Panc1 (cell line): Measurements from ENCODE around the gene DEAF1. TPM values are rescaled to one million over a fixed set of nuclear protein-coding genes. Genes with fewer than 3 reads are reported as not detected.

ENCODE experiments used
- ATAC-seq: fragments of 200-7000 bp; cut with Tn5 transposase; 2 replicates; pipeline ENCODE4 v1.9.1; 2020; ENCODE audit warnings: mild to moderate bottlenecking, moderate library complexity
- BruUV-seq: library from RNA; stranded (reverse); fragments of 400-500 nt; replicated peaks from 2 replicates; lab custom pipeline; 2021; lab: Mats Ljungman, UMichigan
- CTCF ChIA-PET: fragments of 300-600 bp; sonication (Branson Sonifier 250); formaldehyde crosslinking; loops from one replicate; lab custom pipeline; 2022; ENCODE audit warnings: antibody characterized with exemption; lab: Charles Lee
- POLR2A ChIA-PET: fragments of 300-600 bp; sonication (Branson Sonifier 250); formaldehyde crosslinking; loops from one replicate; lab custom pipeline; 2022; ENCODE audit warnings: antibody characterized with exemption; lab: Charles Lee
- DNase-seq: peaks from one replicate; pipeline ENCODE4 v3.0.0-alpha.2; 2010; ENCODE audit warnings: low read depth, low spot score
- H3K27ac ChIP-seq: 2 replicates; pipeline ENCODE4 v1.5.1; 2011; ENCODE audit warnings: mild to moderate bottlenecking, low read length, inconsistent platforms
- H3K27me3 ChIP-seq: fragments of 200-500 bp; sonication (Bioruptor generic); 2 replicates; pipeline ENCODE4 v1.6.0; 2014; ENCODE audit warnings: low read length, inconsistent platforms; ENCODE audit not compliant: control insufficient read depth, insufficient read depth
- H3K36me3 ChIP-seq: fragments of 200-500 bp; sonication (Bioruptor generic); 2 replicates; pipeline ENCODE4 v1.5.1; 2014; ENCODE audit warnings: inconsistent platforms, mild to moderate bottlenecking, low read length, moderate library complexity; ENCODE audit not compliant: control insufficient read depth, insufficient read depth
- H3K4me1 ChIP-seq: 2 replicates; pipeline ENCODE4 v1.5.1; 2011; ENCODE audit warnings: inconsistent platforms, mild to moderate bottlenecking, low read length, moderate library complexity; ENCODE audit not compliant: control insufficient read depth, insufficient read depth
- H3K4me3 ChIP-seq, 2 experiments: 2 replicates each; pipeline ENCODE4 v1.5.1; 2011 to 2012; ENCODE audit warnings: low read depth in 2 of 2, low read length in 2 of 2, mild to moderate bottlenecking in 2 of 2, inconsistent platforms in 1 of 2, moderate library complexity in 1 of 2
- H3K9me3 ChIP-seq: fragments of 200-500 bp; sonication (Bioruptor generic); 2 replicates; pipeline ENCODE4 v1.5.1; 2014; ENCODE audit warnings: low read depth, mild to moderate bottlenecking, inconsistent platforms, low read length, moderate library complexity; ENCODE audit not compliant: control insufficient read depth, insufficient read depth
- CTCF ChIP-seq: fragments of 450-650 bp; IDR thresholded peaks from 2 replicates; pipeline ENCODE4 v1.5.1; 2017; ENCODE audit warnings: mild to moderate bottlenecking
- POLR2AphosphoS5 ChIP-seq: IDR thresholded peaks from 2 replicates; pipeline ENCODE4 v1.6.1; 2012; ENCODE audit warnings: mild to moderate bottlenecking, low read depth, low read length, moderate library complexity
- REST ChIP-seq, 2 experiments: IDR thresholded peaks; 2 replicates each; pipeline ENCODE4 v1.6.1; 2011 to 2012; ENCODE audit warnings: low read depth in 2 of 2, control low read depth in 1 of 2, low read length in 1 of 2, mild to moderate bottlenecking in 1 of 2, moderate library complexity in 1 of 2; ENCODE audit not compliant: insufficient read depth in 1 of 2
- SIN3A ChIP-seq: IDR thresholded peaks from 2 replicates; pipeline ENCODE4 v1.6.1; 2012; ENCODE audit warnings: low read depth, mild to moderate bottlenecking, low read length, moderate library complexity, borderline replicate concordance; ENCODE audit not compliant: insufficient read depth
- TCF7L2 ChIP-seq: IDR thresholded peaks from 2 replicates; pipeline ENCODE4 v1.6.1; 2011; ENCODE audit warnings: mild to moderate bottlenecking, low read depth, low read length, inconsistent platforms
- in situ Hi-C: cut with HindIII; loops from 2 replicates; pipeline ENCODE4 v1.10.0; 2016; ENCODE audit warnings: low sequenced_read_pairs, low pct_unique_long_range_greater_than_20kb
- intact Hi-C: fragments of 100-400 bp; cut with micrococcal nuclease; formaldehyde crosslinking; loops from one replicate; pipeline ENCODE4 v1.10.0; 2022; ENCODE audit not compliant: unreplicated experiment
- total RNA-seq: library from RNA; stranded (reverse); gene quantifications from one replicate; pipeline ENCODE4 v1.2.1, GENCODE V29; 2021; ENCODE audit not compliant: unreplicated experiment

DEAF1 gene
- total RNA-seq, 1 experiment from 2014 or later = 105 TPM

- ATAC-seq = no peak
- POLR2A ChIA-PET = no interaction called here
- peaks cover 7% of the 10 kb centered on the region for H3K36me3 ChIP-seq
- in situ Hi-C loops (no loop called here), intact Hi-C loops (no loop called here)
- H3K4me1 ChIP-seq = no peaks in the 10 kb centered on the region
- H3K27ac ChIP-seq = no peak overlapping the region
- H3K9me3 ChIP-seq = no peaks in the 10 kb centered on the region
- CTCF ChIA-PET = interaction anchor here (0.6 kb wide), 1 partner anchor 123 kb away, joined by 3 read pairs; no protein-coding TSS in a partner anchor
- no peak for DNase-seq
- BruUV-seq = TSS peak; percentile 61
- TF ChIP-seq TCF7L2 (no peak), SIN3A (no peak), POLR2AphosphoS5 (no peak), CTCF (no peak), REST (IDR thresholded peaks at IDR 0.05; ENCODE audit: insufficient read depth in 1 of 2, low read depth in 2 of 2, low read length in 1 of 2) (no peak)
- H3K27me3 ChIP-seq = no peaks in the 10 kb centered on the region
- H3K4me3 ChIP-seq = no peak overlapping the region
Observed at GRCh38 chr11:601573-602245, 93.3 kb downstream of the DEAF1 start.

- POLR2A ChIA-PET = no interaction called here
- H3K36me3 ChIP-seq = peaks cover 8% of the 10 kb centered on the region; the same call in 1 of the 2 replicates
- in situ Hi-C loops = no loop called here
- ATAC-seq (no peak), DNase-seq (no peak)
- H3K9me3 ChIP-seq = no peaks in the 10 kb centered on the region
- CTCF ChIA-PET = no interaction called here
- no peaks in the 10 kb centered on the region for H3K27me3 ChIP-seq
- TF ChIP-seq SIN3A = no peak
- no peak for TF ChIP-seq REST (IDR thresholded peaks at IDR 0.05; ENCODE audit: insufficient read depth in 1 of 2, low read depth in 2 of 2, low read length in 1 of 2)
- no peak for TF ChIP-seq TCF7L2
- TF ChIP-seq POLR2AphosphoS5 = no peak
- TF ChIP-seq CTCF = no peak
- intact Hi-C loops = no loop called here
- H3K27ac ChIP-seq = no peak overlapping the region
- no peak overlapping the region for H3K4me3 ChIP-seq
- BruUV-seq = no TSS peak
- H3K4me1 ChIP-seq = no peaks in the 10 kb centered on the region
Observed at GRCh38 chr11:598005-598680, 96.9 kb downstream of the DEAF1 start.
